Measurements from ENCODE around the gene ZNRF1. TPM values are rescaled to one million over a fixed set of nuclear protein-coding genes. Genes with fewer than 3 reads are reported as not detected.

ZNRF1 gene
- total and polyA plus RNA-seq, 10 of the 15 experiments (the other 5 are each of a cell fraction or from before 2014, with no cell fraction given) = 5.8 to 25.9 (median 14.3) TPM

- H3K27ac ChIP-seq (ENCODE audit: control insufficient read depth, insufficient read depth) = no peak overlapping the region
- WGBS (ENCODE audit: insufficient coverage, insufficient replicate concordance, low lambda C conversion rate, missing lambda C conversion rate) = 37% methylated on average over 5 of the region's 5 CpGs
- intact Hi-C loops (cut with micrococcal nuclease; ENCODE audit: unreplicated experiment) = loop anchor here (10.0 kb wide), 1 partner anchor 126 kb away; no protein-coding TSS in a partner anchor
- H3K27me3 ChIP-seq (replicated peaks in 1 of 2; ENCODE audit: control insufficient read depth in 2 of 2, insufficient read depth in 2 of 2, low read length in 1 of 2) = no peaks in the 10 kb centered on the region
- TF ChIP-seq, protein P1, sequence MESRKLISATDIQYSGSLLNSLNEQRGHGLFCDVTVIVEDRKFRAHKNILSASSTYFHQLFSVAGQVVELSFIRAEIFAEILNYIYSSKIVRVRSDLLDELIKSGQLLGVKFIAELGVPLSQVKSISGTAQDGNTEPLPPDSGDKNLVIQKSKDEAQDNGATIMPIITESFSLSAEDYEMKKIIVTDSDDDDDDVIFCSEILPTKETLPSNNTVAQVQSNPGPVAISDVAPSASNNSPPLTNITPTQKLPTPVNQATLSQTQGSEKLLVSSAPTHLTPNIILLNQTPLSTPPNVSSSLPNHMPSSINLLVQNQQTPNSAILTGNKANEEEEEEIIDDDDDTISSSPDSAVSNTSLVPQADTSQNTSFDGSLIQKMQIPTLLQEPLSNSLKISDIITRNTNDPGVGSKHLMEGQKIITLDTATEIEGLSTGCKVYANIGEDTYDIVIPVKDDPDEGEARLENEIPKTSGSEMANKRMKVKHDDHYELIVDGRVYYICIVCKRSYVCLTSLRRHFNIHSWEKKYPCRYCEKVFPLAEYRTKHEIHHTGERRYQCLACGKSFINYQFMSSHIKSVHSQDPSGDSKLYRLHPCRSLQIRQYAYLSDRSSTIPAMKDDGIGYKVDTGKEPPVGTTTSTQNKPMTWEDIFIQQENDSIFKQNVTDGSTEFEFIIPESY (IDR thresholded peaks at IDR 0.05) = no peak
- no peak for TF ChIP-seq SREBF2 (IDR thresholded peaks at IDR 0.05; ENCODE audit: low read length)
- TF ChIP-seq SREBF1 (IDR thresholded peaks at IDR 0.05; ENCODE audit: low read length) = no peak
- no peak for TF ChIP-seq BCL3 (IDR thresholded peaks at IDR 0.05; ENCODE audit: borderline replicate concordance, insufficient read depth, low read depth, low read length, poor library complexity, severe bottlenecking)
- no peak for TF ChIP-seq ZNF207 (IDR thresholded peaks at IDR 0.05; ENCODE audit: borderline replicate concordance)
- no peak for TF ChIP-seq POU2F2 (IDR thresholded peaks at IDR 0.05; ENCODE audit: borderline replicate concordance, low read depth, low read length)
- no peak for TF ChIP-seq PAX8 (IDR thresholded peaks at IDR 0.05)
- DNase-seq (ENCODE audit: low read depth, low spot score) (no peak), ATAC-seq (no peak), FAIRE-seq (no peak)
- ChIA-PET SMC1A (ENCODE audit: uncharacterized antibody, unreplicated experiment) (no interaction called here), CTCF (interaction anchor here (0.6 kb wide), 1 partner anchor 119 kb away, joined by 4 read pairs; no protein-coding TSS in a partner anchor), POLR2A (no interaction called here), RAD21 (ENCODE audit: unreplicated experiment) (no interaction called here)
- no peaks in the 10 kb centered on the region for H4K20me1 ChIP-seq (ENCODE audit: control insufficient read depth, insufficient read depth)
- H3K79me2 ChIP-seq (ENCODE audit: control insufficient read depth, insufficient read depth, low read length) = no peaks in the 10 kb centered on the region
- no peaks in the 10 kb centered on the region for H3K36me3 ChIP-seq (ENCODE audit: control insufficient read depth in 2 of 2, insufficient read depth in 2 of 2, low read length in 1 of 2)
- no TSS peak for BruUV-seq (replicated peaks)
- H3K4me1 ChIP-seq (ENCODE audit: control insufficient read depth, insufficient read depth, low read length) = no peaks in the 10 kb centered on the region
- no peak overlapping the region for H2AFZ ChIP-seq (ENCODE audit: control insufficient read depth, low read depth, low read length)
- H3K9me3 ChIP-seq (replicated peaks; ENCODE audit: control insufficient read depth, insufficient read depth, low read length) = no peaks in the 10 kb centered on the region
- no peak overlapping the region for H3K9ac ChIP-seq (ENCODE audit: control insufficient read depth, insufficient read depth, low read length)
- in situ Hi-C loops (cut with MboI) = loop anchor here (5.0 kb wide), 1 partner anchor 116 kb away; no protein-coding TSS in a partner anchor
- H3K4me2 ChIP-seq (ENCODE audit: control insufficient read depth, insufficient read depth) = no peak overlapping the region
- H3K4me3 ChIP-seq = no peak overlapping the region
Observed at GRCh38 chr16:74991268-74991592, 7.6 kb upstream of the ZNRF1 start.

All from GM12878 (cell line).